IPS-20b (cell line): Measurements from ENCODE around the gene LARGE1.

Source experiments
- H3K27ac ChIP-seq: one replicate; pipeline ENCODE4 v1.5.1; 2013; ENCODE audit warnings: low read length
- H3K27me3 ChIP-seq: 2 replicates; pipeline ENCODE4 v1.6.1; 2013; ENCODE audit warnings: mild to moderate bottlenecking, low read length, inconsistent platforms; ENCODE audit not compliant: insufficient read depth
- H3K36me3 ChIP-seq: 2 replicates; pipeline ENCODE4 v1.6.1; 2013; ENCODE audit warnings: low read depth, mild to moderate bottlenecking, inconsistent platforms, low read length, moderate library complexity; ENCODE audit not compliant: insufficient read depth
- H3K4me1 ChIP-seq: 2 replicates; pipeline ENCODE4 v1.6.1; 2013; ENCODE audit warnings: mild to moderate bottlenecking, control low read depth, inconsistent platforms, low read length, moderate library complexity; ENCODE audit not compliant: insufficient read depth
- H3K4me3 ChIP-seq: 2 replicates; pipeline ENCODE4 v1.5.1; 2013; ENCODE audit warnings: mild to moderate bottlenecking, low read length, inconsistent platforms
- H3K9ac ChIP-seq: 2 replicates; pipeline ENCODE4 v1.6.1; 2013; ENCODE audit warnings: low read depth, mild to moderate bottlenecking, inconsistent platforms, low read length, moderate library complexity
- H3K9me3 ChIP-seq: 2 replicates; pipeline ENCODE4 v1.6.1; 2013; ENCODE audit warnings: mild to moderate bottlenecking, low read depth, low read length, inconsistent platforms; ENCODE audit not compliant: insufficient read depth

Gene LARGE1

GRCh38 chr22:33853200-33854097, 66.8 kb downstream of the LARGE1 start:
- peak overlapping the region; percentile 8 for H3K27ac ChIP-seq
- H3K36me3 ChIP-seq: no peaks in the 10 kb centered on the region
- no peaks in the 10 kb centered on the region for H3K27me3 ChIP-seq
- peaks cover 54% of the 10 kb centered on the region for H3K4me1 ChIP-seq
- H3K4me3 ChIP-seq: peak overlapping the region; percentile 17; the same call in 1 of the 2 replicates
- H3K9ac ChIP-seq: peak overlapping the region; percentile 22; the same call in 1 of the 2 replicates
- H3K9me3 ChIP-seq: no peaks in the 10 kb centered on the region

- no peaks in the 10 kb centered on the region for H3K9me3 ChIP-seq
- peak overlapping the region; percentile 47 for H3K4me3 ChIP-seq
- peak overlapping the region; percentile 47; the same call in 1 of the 2 replicates for H3K9ac ChIP-seq
- H3K27me3 ChIP-seq: no peaks in the 10 kb centered on the region
- peak overlapping the region; percentile 30 for H3K27ac ChIP-seq
- H3K36me3 ChIP-seq: no peaks in the 10 kb centered on the region
- H3K4me1 ChIP-seq: peaks cover 69% of the 10 kb centered on the region
Observed at GRCh38 chr22:33851821-33852384, 68.4 kb downstream of the LARGE1 start.

- H3K9ac ChIP-seq: peak overlapping the region; percentile 47; the same call in 1 of the 2 replicates
- no peaks in the 10 kb centered on the region for H3K36me3 ChIP-seq
- peak overlapping the region; percentile 30 for H3K27ac ChIP-seq
- peak overlapping the region; percentile 47 for H3K4me3 ChIP-seq
- H3K4me1 ChIP-seq: peaks cover 69% of the 10 kb centered on the region
- no peaks in the 10 kb centered on the region for H3K9me3 ChIP-seq
- H3K27me3 ChIP-seq: no peaks in the 10 kb centered on the region
Observed at GRCh38 chr22:33851240-33851639, 69.0 kb downstream of the LARGE1 start.

GRCh38 chr22:33850724-33851123, 69.6 kb downstream of the LARGE1 start:
- H3K27ac ChIP-seq: peak overlapping the region; percentile 54
- H3K36me3 ChIP-seq: no peaks in the 10 kb centered on the region
- peaks cover 71% of the 10 kb centered on the region for H3K4me1 ChIP-seq
- no peaks in the 10 kb centered on the region for H3K9me3 ChIP-seq
- peak overlapping the region; percentile 47 for H3K4me3 ChIP-seq
- no peaks in the 10 kb centered on the region for H3K27me3 ChIP-seq
- peak overlapping the region; percentile 47; the same call in 1 of the 2 replicates for H3K9ac ChIP-seq

GRCh38 chr22:33850193-33850592, 70.1 kb downstream of the LARGE1 start:
- no peaks in the 10 kb centered on the region for H3K36me3 ChIP-seq
- H3K9ac ChIP-seq: peak overlapping the region; percentile 22; the same call in 1 of the 2 replicates
- H3K9me3 ChIP-seq: no peaks in the 10 kb centered on the region
- peak overlapping the region; percentile 41 for H3K4me3 ChIP-seq
- H3K27ac ChIP-seq: peak overlapping the region; percentile 54
- peaks cover 73% of the 10 kb centered on the region for H3K4me1 ChIP-seq
- H3K27me3 ChIP-seq: no peaks in the 10 kb centered on the region

GRCh38 chr22:33848251-33848650, 72.0 kb downstream of the LARGE1 start:
- Histone ChIP-seq H3K27me3 (no peaks in the 10 kb centered on the region), H3K36me3 (no peaks in the 10 kb centered on the region), H3K4me3 (peak overlapping the region; percentile 9; the same call in 1 of the 2 replicates), H3K27ac (peak overlapping the region; percentile 73), H3K4me1 (peaks cover 64% of the 10 kb centered on the region), H3K9me3 (no peaks in the 10 kb centered on the region), H3K9ac (peak overlapping the region; percentile 42; the same call in 1 of the 2 replicates)

- Histone ChIP-seq H3K27me3 (no peaks in the 10 kb centered on the region), H3K9me3 (no peaks in the 10 kb centered on the region), H3K9ac (peak overlapping the region; percentile 23; the same call in 1 of the 2 replicates), H3K36me3 (no peaks in the 10 kb centered on the region), H3K4me1 (peaks cover 53% of the 10 kb centered on the region), H3K4me3 (no peak overlapping the region), H3K27ac (no peak overlapping the region)
Observed at GRCh38 chr22:33844273-33844672, 76.0 kb downstream of the LARGE1 start.

GRCh38 chr22:33842421-33843094, 77.7 kb downstream of the LARGE1 start:
- peaks cover 46% of the 10 kb centered on the region for H3K4me1 ChIP-seq
- no peaks in the 10 kb centered on the region for H3K27me3 ChIP-seq
- H3K9me3 ChIP-seq: no peaks in the 10 kb centered on the region
- H3K4me3 ChIP-seq: no peak overlapping the region
- no peak overlapping the region for H3K27ac ChIP-seq
- H3K36me3 ChIP-seq: no peaks in the 10 kb centered on the region
- no peak overlapping the region for H3K9ac ChIP-seq

- no peak overlapping the region for H3K27ac ChIP-seq
- peaks cover 41% of the 10 kb centered on the region for H3K4me1 ChIP-seq
- H3K9me3 ChIP-seq: no peaks in the 10 kb centered on the region
- no peak overlapping the region for H3K4me3 ChIP-seq
- H3K27me3 ChIP-seq: no peaks in the 10 kb centered on the region
- no peaks in the 10 kb centered on the region for H3K36me3 ChIP-seq
- H3K9ac ChIP-seq: no peak overlapping the region
Observed at GRCh38 chr22:33842006-33842354, 78.3 kb downstream of the LARGE1 start.

GRCh38 chr22:33841281-33842005, 78.8 kb downstream of the LARGE1 start:
- peaks cover 44% of the 10 kb centered on the region for H3K4me1 ChIP-seq
- no peaks in the 10 kb centered on the region for H3K9me3 ChIP-seq
- H3K36me3 ChIP-seq: no peaks in the 10 kb centered on the region
- peak overlapping the region; percentile 41 for H3K27ac ChIP-seq
- no peak overlapping the region for H3K9ac ChIP-seq
- H3K4me3 ChIP-seq: no peak overlapping the region
- no peaks in the 10 kb centered on the region for H3K27me3 ChIP-seq

- no peaks in the 10 kb centered on the region for H3K27me3 ChIP-seq
- H3K9me3 ChIP-seq: no peaks in the 10 kb centered on the region
- H3K27ac ChIP-seq: no peak overlapping the region
- no peak overlapping the region for H3K4me3 ChIP-seq
- H3K4me1 ChIP-seq: peaks cover 55% of the 10 kb centered on the region
- H3K9ac ChIP-seq: no peak overlapping the region
- H3K36me3 ChIP-seq: no peaks in the 10 kb centered on the region
Observed at GRCh38 chr22:33838644-33839043, 81.6 kb downstream of the LARGE1 start.
